Measurements from ENCODE around the gene STRIP1.

Gene STRIP1

GRCh38 chr1:110053552-110054428, 19.4 kb downstream of the STRIP1 start:
- DNase-seq = peak; percentile 13

- no peak for DNase-seq
Measured at GRCh38 chr1:110055493-110056284, 21.3 kb downstream of the STRIP1 start.

GRCh38 chr1:110056285-110056683, 21.9 kb downstream of the STRIP1 start:
- no peak for DNase-seq

- no peak for DNase-seq
Measured at GRCh38 chr1:110056776-110057175, 22.4 kb downstream of the STRIP1 start.

- no peak for DNase-seq
Measured at GRCh38 chr1:110057963-110058518, 23.6 kb downstream of the STRIP1 start.

- DNase-seq = no peak
Measured at GRCh38 chr1:110058591-110058990, 24.2 kb downstream of the STRIP1 start.

- no peak for DNase-seq
Measured at GRCh38 chr1:110059133-110059863, 24.9 kb downstream of the STRIP1 start.

GRCh38 chr1:110060034-110060661, 25.7 kb downstream of the STRIP1 start:
- DNase-seq = no peak

- no peak for DNase-seq
Measured at GRCh38 chr1:110060662-110061060, 26.2 kb downstream of the STRIP1 start.

- DNase-seq = no peak
Measured at GRCh38 chr1:110061341-110061740, 26.9 kb downstream of the STRIP1 start.

GRCh38 chr1:110062612-110063011, 28.2 kb downstream of the STRIP1 start:
- no peak for DNase-seq

- no peak for DNase-seq
Measured at GRCh38 chr1:110063781-110064180, 29.4 kb downstream of the STRIP1 start.

- no peak for DNase-seq
Measured at GRCh38 chr1:110064576-110065337, 30.3 kb downstream of the STRIP1 start.

- DNase-seq = no peak
Measured at GRCh38 chr1:110065841-110066240, 31.4 kb downstream of the STRIP1 start.

GRCh38 chr1:110067479-110067892, 33.1 kb downstream of the STRIP1 start:
- DNase-seq = no peak

GRCh38 chr1:110067893-110068645, 33.6 kb downstream of the STRIP1 start:
- DNase-seq = no peak

- DNase-seq = no peak
Measured at GRCh38 chr1:110068646-110069403, 34.4 kb downstream of the STRIP1 start.

GRCh38 chr1:110069404-110070281, 35.2 kb downstream of the STRIP1 start:
- no peak for DNase-seq

GRCh38 chr1:110070282-110070669, 35.9 kb downstream of the STRIP1 start:
- no peak for DNase-seq

Measured in NCI-H1694 treated with DMSO at 0.1 percent for 48 hours (cell line).